Fibroblast of lung (primary cell): ENCODE data around the gene KCNJ14. TPM values are rescaled to one million over a fixed set of nuclear protein-coding genes. Genes with fewer than 3 reads are reported as not detected.

Experiments
- DNase-seq, 2 donors: peaks; one replicate each; pipeline versions ENCODE4 v3.0.0 to v3.0.0-alpha.2; 2010; ENCODE audit warnings: low read depth in 2 of 2
- H2AFZ ChIP-seq: 2 replicates; pipeline ENCODE4 v1.5.1; 2012; ENCODE audit warnings: low read length, control low read depth, inconsistent platforms
- H3K27ac ChIP-seq: 2 replicates; pipeline ENCODE4 v1.5.1; 2011; ENCODE audit warnings: low read length, control low read depth; ENCODE audit not compliant: insufficient read depth
- H3K27me3 ChIP-seq: 2 replicates; pipeline ENCODE4 v1.5.1; 2011; ENCODE audit warnings: mild to moderate bottlenecking, low read length; ENCODE audit not compliant: control insufficient read depth, insufficient read depth
- H3K36me3 ChIP-seq: 2 replicates; pipeline ENCODE4 v1.5.1; 2011; ENCODE audit warnings: low read length; ENCODE audit not compliant: control insufficient read depth, insufficient read depth
- H3K4me1 ChIP-seq: 2 replicates; pipeline ENCODE4 v1.5.1; 2011; ENCODE audit warnings: low read length; ENCODE audit not compliant: control insufficient read depth, insufficient read depth; ENCODE audit errors: extremely low read depth
- H3K4me2 ChIP-seq: 2 replicates; pipeline ENCODE4 v1.5.1; 2011; ENCODE audit warnings: low read length, control low read depth; ENCODE audit not compliant: insufficient read depth; ENCODE audit errors: extremely low read depth
- H3K4me3 ChIP-seq, 4 experiments: fragments of 200-600 bp in 1 of 4; sonication (generic) in 1 of 4; replicated peaks in 1 of 4; 2 replicates each; pipeline ENCODE4 v1.5.1; 2011 to 2016; ENCODE audit warnings: low read length in 4 of 4, low read depth in 3 of 4, mild to moderate bottlenecking in 3 of 4, control low read depth in 2 of 4, inconsistent platforms in 1 of 4, mixed read lengths in 1 of 4; ENCODE audit not compliant: insufficient read depth in 1 of 4; ENCODE audit errors: control extremely low read depth in 1 of 4
- H3K79me2 ChIP-seq: 2 replicates; pipeline ENCODE4 v1.5.1; 2012; ENCODE audit warnings: mild to moderate bottlenecking, low read length, inconsistent platforms; ENCODE audit not compliant: control insufficient read depth, insufficient read depth
- H3K9ac ChIP-seq: 2 replicates; pipeline ENCODE4 v1.5.1; 2011; ENCODE audit warnings: mild to moderate bottlenecking, low read length, control low read depth; ENCODE audit not compliant: insufficient read depth
- H3K9me3 ChIP-seq: 2 replicates; pipeline ENCODE4 v1.5.1; 2012; ENCODE audit warnings: low read depth, low read length; ENCODE audit not compliant: control insufficient read depth, insufficient read depth
- H4K20me1 ChIP-seq: 2 replicates; pipeline ENCODE4 v1.5.1; 2011; ENCODE audit warnings: low read length; ENCODE audit not compliant: control insufficient read depth, insufficient read depth; ENCODE audit errors: extremely low read depth
- EZH2 ChIP-seq: IDR thresholded peaks from 2 replicates; pipeline ENCODE4 v1.5.1; 2012; ENCODE audit warnings: low read length, control low read depth, mild to moderate bottlenecking; ENCODE audit errors: missing control alignments
- polyA plus RNA-seq, 2 donors: library from polyadenylated mRNA; depleted of rRNA in 1 of 2; stranded (reverse) in 1 of 2; unstranded in 1 of 2; fragments of >200 nt; gene quantifications; 2 replicates each; pipeline ENCODE4 v1.2.1, GENCODE V29; 2011 to 2012; ENCODE audit warnings: missing spikeins in 1 of 2
- total RNA-seq: library from RNA; depleted of rRNA; stranded (reverse); fragments of >200 nt; gene quantifications from 2 replicates; pipeline ENCODE4 v1.2.1, GENCODE V29; 2014
- TF ChIP-seq, protein P1 (sequence below), 2 donors: IDR thresholded peaks in 1 of 2; conservative IDR thresholded peaks in 1 of 2; 1 replicate in 1 of 2; 2 replicates in 1 of 2; pipeline ENCODE4 v1.5.1; 2011 to 2012; ENCODE audit warnings: low read length in 2 of 2, control low read depth in 1 of 2, inconsistent platforms in 1 of 2, low read depth in 1 of 2, mild to moderate bottlenecking in 1 of 2

Gene KCNJ14
- total and polyA plus RNA-seq, 2 donors (not counting 1 experiment from before 2014, with no cell fraction given) = 0.15 to 0.50 TPM

DNA sequence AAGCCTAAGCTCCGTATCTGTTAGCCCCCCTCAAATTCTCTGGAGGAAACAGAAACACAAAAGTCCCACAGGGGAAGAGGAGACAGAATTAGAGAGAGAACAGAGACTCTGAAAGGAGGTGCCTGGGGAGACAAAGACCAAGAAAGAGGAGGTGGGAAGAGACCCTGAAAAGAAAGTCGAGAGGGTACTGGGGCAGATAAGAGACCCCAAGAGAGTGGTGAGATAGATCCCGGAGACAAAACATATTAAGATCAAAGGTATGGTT is 10.5 kb upstream of the KCNJ14 start:
- H3K4me1 ChIP-seq = peaks cover 7% of the 10 kb centered on the region
- no peak overlapping the region for H3K27ac ChIP-seq
- no peak for TF ChIP-seq EZH2
- TF ChIP-seq, protein P1, sequence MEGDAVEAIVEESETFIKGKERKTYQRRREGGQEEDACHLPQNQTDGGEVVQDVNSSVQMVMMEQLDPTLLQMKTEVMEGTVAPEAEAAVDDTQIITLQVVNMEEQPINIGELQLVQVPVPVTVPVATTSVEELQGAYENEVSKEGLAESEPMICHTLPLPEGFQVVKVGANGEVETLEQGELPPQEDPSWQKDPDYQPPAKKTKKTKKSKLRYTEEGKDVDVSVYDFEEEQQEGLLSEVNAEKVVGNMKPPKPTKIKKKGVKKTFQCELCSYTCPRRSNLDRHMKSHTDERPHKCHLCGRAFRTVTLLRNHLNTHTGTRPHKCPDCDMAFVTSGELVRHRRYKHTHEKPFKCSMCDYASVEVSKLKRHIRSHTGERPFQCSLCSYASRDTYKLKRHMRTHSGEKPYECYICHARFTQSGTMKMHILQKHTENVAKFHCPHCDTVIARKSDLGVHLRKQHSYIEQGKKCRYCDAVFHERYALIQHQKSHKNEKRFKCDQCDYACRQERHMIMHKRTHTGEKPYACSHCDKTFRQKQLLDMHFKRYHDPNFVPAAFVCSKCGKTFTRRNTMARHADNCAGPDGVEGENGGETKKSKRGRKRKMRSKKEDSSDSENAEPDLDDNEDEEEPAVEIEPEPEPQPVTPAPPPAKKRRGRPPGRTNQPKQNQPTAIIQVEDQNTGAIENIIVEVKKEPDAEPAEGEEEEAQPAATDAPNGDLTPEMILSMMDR (conservative IDR thresholded peaks at IDR 0.05 in 1 of 2, IDR thresholded peaks at IDR 0.05 in 1 of 2; ENCODE audit: low read depth in 1 of 2, low read length in 2 of 2) = no peak
- peak overlapping the region; percentile 99 for H3K4me2 ChIP-seq
- no peak overlapping the region for H3K9ac ChIP-seq
- peak overlapping the region; percentile 40 to 98 (median 67) for H3K4me3 ChIP-seq
- DNase-seq = no peak
- peaks cover 8% of the 10 kb centered on the region for H3K79me2 ChIP-seq
- peak overlapping the region; percentile 67 for H2AFZ ChIP-seq
- no peaks in the 10 kb centered on the region for H3K9me3 ChIP-seq
- H3K27me3 ChIP-seq = peaks cover 11% of the 10 kb centered on the region
- peaks cover 10% of the 10 kb centered on the region for H3K36me3 ChIP-seq
- H4K20me1 ChIP-seq = no peaks in the 10 kb centered on the region

DNA sequence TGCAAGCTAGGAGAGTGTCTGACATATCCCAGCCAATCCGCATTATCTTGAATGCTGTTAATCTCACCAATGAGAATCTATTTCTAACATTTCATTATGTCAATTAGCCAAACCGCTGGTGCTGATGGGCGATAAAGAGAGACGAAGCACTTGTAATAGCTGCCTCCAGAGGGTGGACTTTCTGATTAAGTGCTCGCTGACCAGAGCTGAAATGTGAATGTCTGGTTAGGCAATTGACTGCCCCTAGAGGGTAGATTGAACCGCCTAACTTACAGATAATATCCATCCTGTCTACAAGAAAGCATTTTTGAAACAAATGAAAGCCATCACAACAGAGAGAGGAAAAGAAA is 10.1 kb upstream of the KCNJ14 start:
- DNase-seq = peak; percentile 93 to 95
- H2AFZ ChIP-seq = peak overlapping the region; percentile 83
- H3K4me2 ChIP-seq = peak overlapping the region; percentile 99
- H3K9ac ChIP-seq = peak overlapping the region; percentile 91
- H4K20me1 ChIP-seq = no peaks in the 10 kb centered on the region
- peaks cover 7% of the 10 kb centered on the region for H3K4me1 ChIP-seq
- H3K9me3 ChIP-seq = no peaks in the 10 kb centered on the region
- H3K4me3 ChIP-seq = peak overlapping the region; percentile 93 to 98 (median 95)
- H3K36me3 ChIP-seq = peaks cover 10% of the 10 kb centered on the region
- TF ChIP-seq, protein P1 (conservative IDR thresholded peaks at IDR 0.05 in 1 of 2, IDR thresholded peaks at IDR 0.05 in 1 of 2; ENCODE audit: low read depth in 1 of 2, low read length in 2 of 2) = peak; percentile 70 to 83
- TF ChIP-seq EZH2 = no peak
- peaks cover 11% of the 10 kb centered on the region for H3K27me3 ChIP-seq
- peak overlapping the region; percentile 92 for H3K27ac ChIP-seq
- H3K79me2 ChIP-seq = peaks cover 8% of the 10 kb centered on the region

DNA sequence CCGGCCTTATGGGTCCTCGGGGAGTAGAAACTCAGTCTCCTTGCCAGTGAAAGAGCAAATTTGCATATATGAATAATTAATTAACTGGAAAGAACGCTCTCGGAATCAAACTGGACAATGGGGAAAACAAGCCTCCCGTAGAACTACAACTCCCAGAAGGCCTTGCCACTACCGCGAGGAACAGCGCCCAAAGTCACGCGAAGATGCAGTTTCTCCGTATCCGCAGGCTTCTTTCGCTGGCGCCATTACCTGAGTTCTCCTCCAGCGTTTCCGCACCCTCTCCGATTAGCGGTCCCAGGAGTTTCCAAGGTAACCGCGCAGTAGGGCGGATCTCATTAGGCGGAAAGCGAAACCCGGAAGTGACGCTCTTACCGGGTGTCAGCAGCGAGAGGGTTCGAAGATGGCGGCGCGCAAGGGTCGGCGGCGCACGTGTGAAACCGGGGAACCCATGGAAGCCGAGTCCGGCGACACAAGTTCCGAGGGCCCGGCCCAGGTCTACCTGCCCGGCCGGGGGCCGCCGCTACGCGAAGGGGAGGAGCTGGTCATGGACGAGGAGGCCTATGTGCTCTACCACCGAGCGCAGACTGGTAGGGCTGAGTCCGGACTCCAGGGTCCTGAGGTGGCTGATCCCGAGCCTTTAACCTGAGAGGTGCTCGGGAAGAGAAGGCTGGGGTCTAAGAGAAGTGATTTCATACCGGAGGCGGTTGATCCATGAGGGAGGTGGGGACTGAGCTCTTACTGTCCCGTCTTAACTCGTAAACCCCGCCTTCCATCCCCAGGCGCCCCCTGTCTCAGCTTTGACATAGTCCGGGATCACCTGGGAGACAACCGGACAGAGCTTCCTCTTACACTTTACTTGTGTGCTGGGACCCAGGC is 9.5 kb upstream of the KCNJ14 start, which contains the start of gene GRWD1:
Gene GRWD1, plus strand, starts transcription at position 378 of the 876 bp plus-strand sequence. Its CDS starts 23 bp downstream, at position 401.
- H3K4me3 ChIP-seq = peak within 1 kb of the TSS; percentile 93 to 98 (median 95)
- H4K20me1 ChIP-seq = no peaks in the 10 kb centered on the region
- peak within 1 kb of the TSS; percentile 99 for H3K4me2 ChIP-seq
- peaks cover 8% of the 10 kb centered on the region for H3K79me2 ChIP-seq
- peak within 1 kb of the TSS; percentile 92 for H3K27ac ChIP-seq
- peak within 1 kb of the TSS; percentile 83 for H2AFZ ChIP-seq
- peak within 1 kb of the TSS; percentile 91 for H3K9ac ChIP-seq
- H3K27me3 ChIP-seq = peaks cover 11% of the 10 kb centered on the region
- TF ChIP-seq EZH2 = no peak
- TF ChIP-seq, protein P1 (conservative IDR thresholded peaks at IDR 0.05 in 1 of 2, IDR thresholded peaks at IDR 0.05 in 1 of 2; ENCODE audit: low read depth in 1 of 2, low read length in 2 of 2) = peak in 1 of 2 donors; percentile 9
- peaks cover 7% of the 10 kb centered on the region for H3K4me1 ChIP-seq
- H3K9me3 ChIP-seq = no peaks in the 10 kb centered on the region
- peak; percentile 96 for DNase-seq
- peaks cover 15% of the 10 kb centered on the region for H3K36me3 ChIP-seq
